HepG2 (cell line): Measurements from ENCODE around the gene NINL. TPM values are rescaled to one million over a fixed set of nuclear protein-coding genes. Genes with fewer than 3 reads are reported as not detected.

Experiments used
- ARNT ChIP-seq: fragments of 450-650 bp; IDR thresholded peaks from 2 replicates; pipeline ENCODE4 v1.6.1; 2017
- CCAR2 ChIP-seq: fragments of 200-400 bp; formaldehyde crosslinking; optimal IDR thresholded peaks from 2 replicates; pipeline ENCODE3; 2018; ENCODE audit warnings: low read depth, mild to moderate bottlenecking, low read length, moderate library complexity
- CERS6 ChIP-seq: sonication (generic); formaldehyde crosslinking; IDR thresholded peaks from 2 replicates; pipeline ENCODE4 v1.5.0; 2020; ENCODE audit warnings: missing genetic modification reagents
- CSRNP2 ChIP-seq: sonication (generic); formaldehyde crosslinking; conservative IDR thresholded peaks from 2 replicates; pipeline ENCODE4 v1.8.0; 2022; ENCODE audit warnings: low read depth, missing genetic modification reagents
- DMAP1 ChIP-seq: IDR thresholded peaks from 2 replicates; pipeline ENCODE4 v1.6.1; 2016
- GMEB2 ChIP-seq: IDR thresholded peaks from 2 replicates; pipeline ENCODE4 v1.6.1; 2016; ENCODE audit warnings: missing biosample characterization, missing genetic modification reagents, low read depth
- HMG20B ChIP-seq: conservative IDR thresholded peaks from 2 replicates; pipeline ENCODE4 v1.6.1; 2016; ENCODE audit warnings: missing genetic modification reagents, missing compliant biosample characterization
- HNF1A ChIP-seq, 2 experiments: sonication (generic) in 1 of 2; formaldehyde crosslinking in 1 of 2; IDR thresholded peaks; 2 replicates each; pipeline versions ENCODE4 v1.4.0 to v1.6.1; 2016 to 2020; ENCODE audit warnings: borderline replicate concordance in 1 of 2, low read depth in 1 of 2, mild to moderate bottlenecking in 1 of 2, missing genetic modification reagents in 1 of 2
- NFIC ChIP-seq: IDR thresholded peaks from 2 replicates; pipeline ENCODE4 v1.6.1; 2012; ENCODE audit warnings: mild to moderate bottlenecking, low read length, inconsistent platforms
- NFYB ChIP-seq: sonication (generic); formaldehyde crosslinking; IDR thresholded peaks from 2 replicates; pipeline ENCODE4 v1.4.0; 2020; ENCODE audit warnings: missing genetic modification reagents
- RAD51 ChIP-seq: fragments of 450-650 bp; IDR thresholded peaks from 2 replicates; pipeline ENCODE4 v1.6.1; 2016; ENCODE audit warnings: borderline replicate concordance
- REL ChIP-seq: sonication (generic); formaldehyde crosslinking; conservative IDR thresholded peaks from 2 replicates; pipeline ENCODE4 v1.8.0; 2022; ENCODE audit warnings: mild to moderate bottlenecking, missing genetic modification reagents, moderate library complexity
- RFXANK ChIP-seq: IDR thresholded peaks from 2 replicates; pipeline ENCODE4 v1.6.1; 2016
- SOX5 ChIP-seq: IDR thresholded peaks from 2 replicates; pipeline ENCODE4 v1.6.1; 2016; ENCODE audit warnings: borderline replicate concordance
- TFAP4 ChIP-seq: sonication (generic); IDR thresholded peaks from 2 replicates; pipeline ENCODE4 v1.6.1; 2016; ENCODE audit warnings: low read depth, borderline replicate concordance
- ZFP62 ChIP-seq: sonication (generic); formaldehyde crosslinking; IDR thresholded peaks from 2 replicates; pipeline ENCODE4 v1.4.0; 2020; ENCODE audit warnings: missing genetic modification reagents
- ZMYM2 ChIP-seq: sonication (generic); formaldehyde crosslinking; IDR thresholded peaks from 2 replicates; pipeline ENCODE4 v1.8.0; 2022; ENCODE audit warnings: mild to moderate bottlenecking, missing genetic modification reagents
- ZNF543 ChIP-seq: sonication (generic); formaldehyde crosslinking; IDR thresholded peaks from 2 replicates; pipeline ENCODE4 v1.4.0; 2020; ENCODE audit warnings: mild to moderate bottlenecking, missing genetic modification reagents
- ZNF569 ChIP-seq: sonication (generic); formaldehyde crosslinking; IDR thresholded peaks from 2 replicates; pipeline ENCODE4 v1.5.0; 2020; ENCODE audit warnings: mild to moderate bottlenecking, missing genetic modification reagents, moderate library complexity, borderline replicate concordance
- polyA plus RNA-seq, 8 experiments: library from polyadenylated mRNA; depleted of rRNA in 3 of 8; stranded (reverse) in 7 of 8; unstranded in 1 of 8; fragments of >200 nt; fragmentation: Illumina TruSeq in 4 of 8; extraction: Trizol in 4 of 8; gene quantifications; 2 replicates each; pipeline versions ENCODE4 v1.2.1 to v1.2.3, GENCODE V29; 2011 to 2016; ENCODE audit warnings: low read depth in 4 of 8, missing spikeins in 1 of 8, mixed read lengths in 1 of 8; ENCODE audit not compliant: insufficient read depth in 1 of 8
- total RNA-seq, 5 experiments: library from RNA; depleted of rRNA; stranded (reverse); fragments of >200 nt; fragmentation: Illumina TruSeq; extraction: Trizol; gene quantifications; 2 replicates each; pipeline ENCODE4 v1.2.3, GENCODE V29; 2016; ENCODE audit warnings: low read depth in 1 of 5

Gene NINL
- total and polyA plus RNA-seq, 2 of the 13 experiments (the other 11 are each of a cell fraction or from before 2014, with no cell fraction given): 32.3 to 34.3 TPM

DNA sequence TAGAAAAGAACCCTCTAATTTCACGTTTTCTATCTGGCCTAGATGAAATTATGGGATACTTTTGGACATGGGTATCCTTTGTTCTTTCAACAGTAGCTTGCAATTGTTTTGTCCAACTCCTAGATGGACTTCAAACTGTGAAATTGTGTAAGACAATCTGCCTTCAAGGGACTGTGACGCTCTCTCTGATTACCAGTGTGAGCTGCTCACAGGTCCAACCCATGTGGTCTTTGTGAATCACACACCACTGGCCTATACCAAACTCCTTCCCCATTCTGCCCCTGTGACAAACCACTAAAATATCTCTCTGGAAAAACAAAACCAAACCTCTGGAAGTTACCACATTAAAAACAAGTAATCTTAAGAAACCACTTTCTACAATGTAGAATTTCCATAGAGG is 59.5 kb downstream of the NINL start (continued):
- TF ChIP-seq HNF1A (IDR thresholded peaks at IDR 0.05; ENCODE audit: low read depth) (0 out of 2 replicates have a peak, but pooled peaks have one; percentile 37), HNF1A (CRISPR knock-in tag; IDR thresholded peaks at IDR 0.05; ENCODE audit: borderline replicate concordance) (no peak), CCAR2 (no peak), TFAP4 (peak; percentile 59; the same call in 1 of the 2 replicates), ZFP62 (no peak), ZNF569 (no peak), CSRNP2 (CRISPR knock-in tag) (no peak), RFXANK (CRISPR knock-in tag) (no peak), REL (CRISPR knock-in tag) (no peak), ARNT (no peak), ZMYM2 (no peak), NFYB (CRISPR knock-in tag) (no peak), ZNF543 (CRISPR knock-in tag) (0 out of 2 replicates have a peak, but pooled peaks have one; percentile 50), GMEB2 (CRISPR knock-in tag) (no peak), DMAP1 (peak; percentile 54; the same call in 1 of the 2 replicates), SOX5 (CRISPR knock-in tag) (peak; percentile 99), RAD51 (no peak), NFIC (0 out of 2 replicates have a peak, but pooled peaks have one; percentile 48), HMG20B (no peak), CERS6 (CRISPR knock-in tag) (no peak)
